Activated CD8-positive, alpha-beta T cell treated with anti-CD3 and anti-CD28 coated beads, Interleukin-2, amount 10 ng/mL, durations not matched to agents 7 days and 5 days (primary cell): ENCODE results near the gene SEMA5A. TPM values are rescaled to one million over a fixed set of nuclear protein-coding genes. Genes with fewer than 3 reads are reported as not detected.

Experiments
- ATAC-seq: fragments of 150-1000 bp; cut with Tn5 transposase; one replicate; pipeline ENCODE4 v1.10.0; 2021; ENCODE audit warnings: moderate library complexity
- CTCF ChIA-PET: fragments of 350-600 bp; sonication (Branson Sonifier 250); formaldehyde crosslinking; loops from one replicate; lab custom pipeline; 2021; ENCODE audit warnings: antibody characterized with exemption; lab: Charles Lee
- POLR2A ChIA-PET: fragments of 350-600 bp; sonication (Branson Sonifier 250); formaldehyde crosslinking; loops from one replicate; lab custom pipeline; 2021; ENCODE audit warnings: antibody characterized with exemption; lab: Charles Lee
- DNase-seq: peaks from one replicate; pipeline ENCODE4 v3.0.0-alpha.2; 2020
- H3K27ac Mint-ChIP-seq: one replicate; pipeline ENCODE4 v1.8.0; 2021; ENCODE audit warnings: mild to moderate bottlenecking, mixed read lengths
- H3K27me3 Mint-ChIP-seq: one replicate; pipeline ENCODE4 v1.8.0; 2021; ENCODE audit warnings: low read depth, mixed read lengths
- H3K36me3 Mint-ChIP-seq: one replicate; pipeline ENCODE4 v1.8.0; 2021; ENCODE audit warnings: low read depth, mixed read lengths
- H3K4me1 Mint-ChIP-seq: one replicate; pipeline ENCODE4 v1.8.0; 2021; ENCODE audit warnings: low read depth, mixed read lengths
- H3K4me3 Mint-ChIP-seq: one replicate; pipeline ENCODE4 v1.8.0; 2021; ENCODE audit warnings: mild to moderate bottlenecking, mixed read lengths
- H3K9me3 Mint-ChIP-seq: one replicate; pipeline ENCODE4 v1.8.0; 2022; ENCODE audit warnings: mixed read lengths; ENCODE audit not compliant: insufficient read depth
- total RNA-seq, 2 experiments: library from RNA; stranded (reverse); gene quantifications; one replicate each; pipeline ENCODE4 v1.2.3, GENCODE V29; 2021

SEMA5A gene
- total RNA-seq, 2 experiments from 2014 or later: not detected

DNA sequence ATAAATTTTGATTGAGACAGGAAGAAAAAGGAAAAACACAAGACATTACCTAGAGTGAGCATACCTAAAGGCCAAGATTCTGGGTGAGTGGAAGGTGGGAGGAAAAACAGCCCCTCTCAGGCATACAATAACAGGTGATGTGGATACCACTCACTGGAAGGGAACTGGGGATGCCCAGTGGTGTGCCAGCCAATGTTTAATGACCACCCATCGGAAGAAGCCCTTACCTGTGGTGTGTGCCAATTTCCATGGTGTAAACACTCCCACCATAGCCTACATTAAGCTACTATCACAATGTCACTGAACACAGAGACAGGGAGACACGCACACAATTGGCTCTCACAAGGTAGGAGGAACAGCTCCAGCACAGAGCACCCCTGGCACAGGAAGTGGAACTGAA, 63.5 kb downstream of the SEMA5A start:
- no peak overlapping the region for H3K4me3 Mint-ChIP-seq
- peaks cover 1% of the 10 kb centered on the region for H3K36me3 Mint-ChIP-seq
- no peaks in the 10 kb centered on the region for H3K27me3 Mint-ChIP-seq
- no peak for ATAC-seq
- no peaks in the 10 kb centered on the region for H3K4me1 Mint-ChIP-seq
- peaks cover 28% of the 10 kb centered on the region for H3K9me3 Mint-ChIP-seq
- DNase-seq: no peak
- no peak overlapping the region for H3K27ac Mint-ChIP-seq
- POLR2A ChIA-PET: no interaction called here
- CTCF ChIA-PET: no interaction called here

DNA sequence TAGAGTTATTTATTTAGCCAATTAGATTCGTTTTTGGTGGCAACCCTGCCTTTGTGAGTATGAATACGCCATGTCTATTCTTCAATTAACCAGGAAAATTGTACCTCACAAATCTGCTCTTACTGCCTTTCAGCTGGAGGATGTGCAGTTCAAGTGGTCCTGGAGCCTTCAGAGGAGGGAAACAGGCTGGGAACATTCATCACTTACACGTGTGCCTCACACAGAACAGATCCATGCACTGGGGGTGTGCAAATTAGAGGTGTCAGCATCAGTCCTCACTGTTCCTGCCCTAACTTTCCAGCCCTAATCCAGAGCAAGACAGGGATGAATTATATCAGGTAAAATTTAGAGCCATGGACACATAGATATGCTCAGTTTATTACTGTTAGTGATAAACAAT, 65.4 kb downstream of the SEMA5A start:
- Mint-ChIP-seq H3K9me3 (peaks cover 34% of the 10 kb centered on the region), H3K27ac (no peak overlapping the region), H3K36me3 (peaks cover 2% of the 10 kb centered on the region), H3K27me3 (no peaks in the 10 kb centered on the region), H3K4me3 (no peak overlapping the region), H3K4me1 (no peaks in the 10 kb centered on the region)
- ATAC-seq: no peak
- CTCF ChIA-PET: no interaction called here
- POLR2A ChIA-PET: no interaction called here
- no peak for DNase-seq

- ChIA-PET CTCF (no interaction called here), POLR2A (no interaction called here)
These were observed 65.9 kb downstream of the SEMA5A start for GRCh38 chr5:9479990-9480389.

GRCh38 chr5:9479361-9479760, 66.5 kb downstream of the SEMA5A start:
- H3K27ac Mint-ChIP-seq: no peak overlapping the region
- DNase-seq: no peak
- ATAC-seq: no peak
- H3K27me3 Mint-ChIP-seq: no peaks in the 10 kb centered on the region
- H3K36me3 Mint-ChIP-seq: peaks cover 2% of the 10 kb centered on the region
- H3K4me3 Mint-ChIP-seq: no peak overlapping the region
- CTCF ChIA-PET: no interaction called here
- POLR2A ChIA-PET: no interaction called here
- no peaks in the 10 kb centered on the region for H3K4me1 Mint-ChIP-seq
- peaks cover 33% of the 10 kb centered on the region for H3K9me3 Mint-ChIP-seq

More at GRCh38 chr5:9479990-9480389, 65.9 kb downstream of the SEMA5A start:
- ATAC-seq (no peak), DNase-seq (no peak)
- peaks cover 2% of the 10 kb centered on the region for H3K36me3 Mint-ChIP-seq
- H3K9me3 Mint-ChIP-seq: peaks cover 34% of the 10 kb centered on the region
- H3K4me3 Mint-ChIP-seq: no peak overlapping the region
- no peaks in the 10 kb centered on the region for H3K4me1 Mint-ChIP-seq
- H3K27ac Mint-ChIP-seq: no peak overlapping the region
- H3K27me3 Mint-ChIP-seq: no peaks in the 10 kb centered on the region

DNA sequence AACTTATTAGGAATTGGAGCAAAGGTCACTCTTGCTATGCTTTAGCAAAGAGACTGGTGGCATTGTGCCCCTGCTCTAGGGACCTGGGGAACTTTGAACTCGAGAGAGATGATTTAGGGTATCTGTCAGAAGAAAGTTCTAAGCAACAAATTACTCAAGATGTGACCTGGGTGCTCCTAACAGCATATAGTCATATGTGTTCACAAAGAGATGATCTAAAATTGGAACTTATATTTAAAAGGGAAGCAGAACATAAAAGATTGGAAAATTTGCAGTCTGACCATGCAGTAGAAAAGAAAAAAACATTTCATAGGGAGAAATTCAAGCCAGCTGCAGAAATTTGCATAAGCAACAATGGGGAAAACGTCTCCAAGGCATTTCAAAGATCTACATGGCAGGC, 68.3 kb downstream of the SEMA5A start:
- DNase-seq (no peak), ATAC-seq (no peak)
- Mint-ChIP-seq H3K9me3 (peaks cover 23% of the 10 kb centered on the region), H3K27ac (no peak overlapping the region), H3K4me1 (no peaks in the 10 kb centered on the region), H3K4me3 (no peak overlapping the region), H3K27me3 (no peaks in the 10 kb centered on the region), H3K36me3 (peaks cover 2% of the 10 kb centered on the region)
- ChIA-PET POLR2A (no interaction called here), CTCF (no interaction called here)

DNA sequence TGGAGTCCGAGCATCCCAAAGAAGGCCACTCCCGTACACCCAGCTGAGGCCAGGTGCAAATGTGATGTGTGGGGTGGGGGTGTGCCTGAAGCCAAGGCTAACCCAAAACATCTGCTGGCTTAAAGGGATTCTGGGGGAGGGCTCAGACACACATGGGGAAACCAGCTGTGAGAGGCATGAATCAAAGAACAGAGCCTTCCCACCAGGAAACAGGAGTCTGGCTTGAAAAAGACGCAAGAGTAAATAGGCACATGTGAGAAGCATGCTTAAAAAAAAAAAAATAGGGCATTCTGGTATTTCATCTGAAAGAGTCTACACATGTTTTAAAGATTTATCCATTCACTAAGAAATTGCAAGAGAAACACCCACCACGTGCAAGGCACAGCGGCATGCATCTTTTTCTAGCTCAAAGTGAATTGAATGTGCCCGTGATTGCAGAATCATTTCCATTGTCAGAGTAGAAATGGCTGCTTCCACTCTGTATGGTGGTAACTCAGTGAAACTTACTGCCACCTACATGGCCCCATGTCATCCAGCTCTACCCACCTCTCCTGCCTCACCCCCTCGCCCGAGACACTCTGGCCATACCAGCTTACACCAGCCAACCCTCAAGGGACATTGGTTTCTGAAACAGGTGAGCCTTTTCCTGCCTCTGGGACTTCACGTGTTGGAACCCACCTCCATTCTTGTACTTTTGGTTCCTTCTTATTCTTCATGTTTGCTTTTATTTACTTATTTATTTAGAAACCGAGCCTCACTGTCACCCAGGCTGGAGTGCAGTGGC, 71.5 kb downstream of the SEMA5A start:
- Mint-ChIP-seq H3K36me3 (peaks cover 2% of the 10 kb centered on the region), H3K4me3 (no peak overlapping the region), H3K27me3 (no peaks in the 10 kb centered on the region), H3K9me3 (peaks cover 23% of the 10 kb centered on the region), H3K27ac (no peak overlapping the region), H3K4me1 (no peaks in the 10 kb centered on the region)
- no peak for ATAC-seq
- ChIA-PET POLR2A (interaction anchor here (0.5 kb wide), 1 partner anchor 1179 kb away, joined by 3 read pairs; no protein-coding TSS in a partner anchor), CTCF (no interaction called here)
- DNase-seq: no peak

DNA sequence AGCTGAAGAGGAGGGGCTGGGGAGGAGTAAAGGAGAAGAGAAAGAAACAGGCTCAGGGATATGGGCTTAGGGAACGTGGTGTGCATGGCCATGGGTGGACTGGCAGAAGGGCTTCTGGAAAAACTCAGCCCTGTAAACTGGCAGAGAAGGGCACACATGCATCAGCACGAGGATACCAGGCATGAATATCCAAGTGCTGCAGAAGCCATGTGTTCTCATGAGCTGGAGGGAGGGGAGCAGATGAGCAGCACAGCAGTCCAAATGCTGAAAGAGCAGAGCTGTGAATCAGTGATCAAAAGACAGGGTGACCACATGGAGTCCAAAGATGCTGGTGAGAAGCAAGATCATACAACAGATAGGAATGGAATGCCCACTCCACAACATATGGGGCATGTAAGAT, 72.3 kb downstream of the SEMA5A start:
- ChIA-PET POLR2A (interaction anchor here (0.5 kb wide), 1 partner anchor 1179 kb away, joined by 3 read pairs; no protein-coding TSS in a partner anchor), CTCF (no interaction called here)
- Mint-ChIP-seq H3K9me3 (peaks cover 16% of the 10 kb centered on the region), H3K27me3 (no peaks in the 10 kb centered on the region), H3K4me3 (no peak overlapping the region), H3K4me1 (no peaks in the 10 kb centered on the region), H3K27ac (no peak overlapping the region), H3K36me3 (peaks cover 2% of the 10 kb centered on the region)
- ATAC-seq (no peak), DNase-seq (no peak)

DNA sequence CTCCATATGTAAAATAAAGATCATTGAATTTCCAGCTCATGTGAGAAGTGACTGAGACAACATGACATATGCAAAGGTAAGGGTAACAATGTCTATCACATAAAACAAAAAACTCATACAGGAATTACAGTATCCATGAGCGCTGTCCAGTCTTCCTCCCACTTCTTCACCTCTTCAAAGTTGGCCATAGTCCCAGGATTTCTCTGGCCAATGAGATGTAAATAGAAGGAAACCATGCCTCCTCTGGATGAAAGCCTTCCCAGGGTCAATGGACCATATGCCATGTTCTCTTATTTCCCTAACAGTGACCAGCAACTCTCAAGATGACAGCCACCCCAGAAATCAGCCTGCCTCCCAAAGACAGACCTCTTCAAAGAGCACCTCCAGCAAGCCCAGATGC, 75.5 kb downstream of the SEMA5A start:
- DNase-seq (no peak), ATAC-seq (no peak)
- ChIA-PET POLR2A (no interaction called here), CTCF (no interaction called here)
- H3K36me3 Mint-ChIP-seq: no peaks in the 10 kb centered on the region
- no peaks in the 10 kb centered on the region for H3K27me3 Mint-ChIP-seq
- H3K4me3 Mint-ChIP-seq: no peak overlapping the region
- H3K4me1 Mint-ChIP-seq: no peaks in the 10 kb centered on the region
- H3K27ac Mint-ChIP-seq: no peak overlapping the region
- H3K9me3 Mint-ChIP-seq: no peaks in the 10 kb centered on the region

GRCh38 chr5:9468060-9468388, 77.9 kb downstream of the SEMA5A start:
- Mint-ChIP-seq H3K27ac (no peak overlapping the region), H3K4me3 (no peak overlapping the region), H3K36me3 (no peaks in the 10 kb centered on the region), H3K4me1 (no peaks in the 10 kb centered on the region), H3K27me3 (no peaks in the 10 kb centered on the region), H3K9me3 (no peaks in the 10 kb centered on the region)
- ChIA-PET CTCF (no interaction called here), POLR2A (no interaction called here)
- no peak for ATAC-seq
- no peak for DNase-seq

DNA sequence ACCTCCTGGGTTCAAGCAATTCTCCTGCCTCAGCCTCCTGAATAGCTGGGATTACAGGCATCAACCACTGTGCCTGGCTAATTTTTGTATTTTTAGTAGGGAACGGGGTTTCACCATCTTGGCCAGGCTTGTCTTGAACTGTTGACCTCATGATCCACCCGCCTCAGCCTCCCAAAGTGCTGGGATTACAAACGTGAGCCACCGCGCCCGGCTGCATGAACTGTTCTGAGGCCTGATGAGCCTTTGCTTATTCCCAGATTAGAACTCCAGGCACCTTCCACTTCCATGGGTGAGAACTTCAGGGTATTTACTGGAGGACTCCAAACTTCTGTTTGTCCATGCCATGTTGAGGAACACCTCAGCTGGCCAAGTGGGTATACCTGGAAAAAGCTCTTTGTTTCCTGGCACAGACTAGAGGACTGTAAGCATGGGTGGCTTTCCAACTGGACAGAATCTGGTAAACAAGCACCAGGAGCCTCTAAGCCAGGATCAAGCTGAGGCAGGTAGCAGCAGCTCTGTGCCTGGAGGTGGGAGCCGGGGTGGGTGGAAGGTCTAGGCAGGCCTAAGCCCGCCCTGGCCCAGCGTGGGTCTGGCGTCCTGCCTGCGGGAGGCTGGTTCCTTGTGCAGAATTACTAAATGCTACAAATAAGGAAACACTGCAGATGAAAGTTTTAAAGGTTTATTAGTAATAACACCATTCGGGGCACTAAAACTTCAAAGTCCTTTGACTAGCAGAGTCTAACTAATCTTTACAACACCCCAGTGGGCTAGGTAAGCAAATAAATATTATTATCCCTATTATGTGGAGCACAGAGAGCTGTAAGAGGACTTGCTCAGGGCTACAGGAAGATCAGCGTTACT, 78.4 kb downstream of the SEMA5A start:
- Mint-ChIP-seq H3K4me3 (no peak overlapping the region), H3K27me3 (no peaks in the 10 kb centered on the region), H3K4me1 (no peaks in the 10 kb centered on the region), H3K36me3 (no peaks in the 10 kb centered on the region), H3K9me3 (no peaks in the 10 kb centered on the region), H3K27ac (no peak overlapping the region)
- ChIA-PET CTCF (no interaction called here), POLR2A (no interaction called here)
- no peak for DNase-seq
- ATAC-seq: no peak

DNA sequence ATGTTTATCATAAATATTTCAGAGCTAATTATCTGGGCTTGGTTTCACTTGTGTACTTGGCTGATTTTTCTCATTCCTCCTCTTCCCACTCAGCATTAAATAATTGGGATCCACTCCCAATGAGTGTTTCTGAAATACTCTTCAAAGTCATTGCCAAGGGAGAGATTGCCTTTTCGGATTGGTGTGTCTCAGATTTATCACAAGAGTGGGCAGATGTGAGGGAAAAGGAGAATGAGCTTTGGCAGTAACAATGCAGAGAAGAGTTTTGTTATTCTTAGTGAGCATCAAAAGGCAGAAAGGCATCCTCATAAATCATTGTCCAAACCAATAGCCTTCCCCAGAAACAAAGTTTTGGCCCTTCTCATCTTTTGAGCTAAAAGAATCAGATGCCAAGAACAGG, 79.2 kb downstream of the SEMA5A start:
- POLR2A ChIA-PET: no interaction called here
- CTCF ChIA-PET: no interaction called here

DNA sequence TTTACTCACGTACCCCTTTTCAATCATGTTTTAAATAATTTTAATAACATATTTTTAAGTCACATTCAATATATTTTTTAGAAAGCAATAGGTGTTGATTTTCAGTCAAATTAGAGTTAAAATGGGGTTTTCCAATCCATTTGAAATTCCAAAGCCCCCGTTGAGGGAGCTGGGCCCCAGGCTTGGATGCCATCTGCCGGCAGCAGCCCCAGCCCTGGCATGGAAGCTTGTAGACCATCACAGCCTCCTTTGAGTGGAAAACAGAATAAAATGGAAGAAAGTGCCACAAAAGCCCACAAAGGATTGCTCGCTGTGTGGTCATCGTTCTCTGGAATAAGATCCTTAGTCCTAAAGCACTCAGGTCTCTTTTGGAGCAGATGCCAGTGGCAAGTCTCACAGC, 81.4 kb downstream of the SEMA5A start:
- ChIA-PET POLR2A (interaction anchor here (0.6 kb wide), 1 partner anchor 459 kb away, joined by 3 read pairs; no protein-coding TSS in a partner anchor), CTCF (no interaction called here)
- no peaks in the 10 kb centered on the region for H3K36me3 Mint-ChIP-seq
- H3K4me3 Mint-ChIP-seq: no peak overlapping the region
- H3K9me3 Mint-ChIP-seq: no peaks in the 10 kb centered on the region
- ATAC-seq: no peak
- no peak for DNase-seq
- H3K27ac Mint-ChIP-seq: no peak overlapping the region
- H3K27me3 Mint-ChIP-seq: no peaks in the 10 kb centered on the region
- H3K4me1 Mint-ChIP-seq: no peaks in the 10 kb centered on the region

More for the DNA sequence above, 79.2 kb downstream of the SEMA5A start:
- H3K4me1 Mint-ChIP-seq: no peaks in the 10 kb centered on the region
- no peak for ATAC-seq
- H3K4me3 Mint-ChIP-seq: no peak overlapping the region
- no peaks in the 10 kb centered on the region for H3K36me3 Mint-ChIP-seq
- no peaks in the 10 kb centered on the region for H3K27me3 Mint-ChIP-seq
- H3K9me3 Mint-ChIP-seq: no peaks in the 10 kb centered on the region
- no peak overlapping the region for H3K27ac Mint-ChIP-seq
- DNase-seq: no peak
